GM12874 (cell line): ENCODE results near the gene TAL1.

Source experiments
- TF ChIP-seq, protein P1 (sequence below): IDR thresholded peaks from 2 replicates; pipeline ENCODE4 v1.5.1; 2011; ENCODE audit warnings: low read depth, mild to moderate bottlenecking, control low read depth, low read length, moderate library complexity; ENCODE audit not compliant: insufficient read depth

The TAL1 gene

DNA sequence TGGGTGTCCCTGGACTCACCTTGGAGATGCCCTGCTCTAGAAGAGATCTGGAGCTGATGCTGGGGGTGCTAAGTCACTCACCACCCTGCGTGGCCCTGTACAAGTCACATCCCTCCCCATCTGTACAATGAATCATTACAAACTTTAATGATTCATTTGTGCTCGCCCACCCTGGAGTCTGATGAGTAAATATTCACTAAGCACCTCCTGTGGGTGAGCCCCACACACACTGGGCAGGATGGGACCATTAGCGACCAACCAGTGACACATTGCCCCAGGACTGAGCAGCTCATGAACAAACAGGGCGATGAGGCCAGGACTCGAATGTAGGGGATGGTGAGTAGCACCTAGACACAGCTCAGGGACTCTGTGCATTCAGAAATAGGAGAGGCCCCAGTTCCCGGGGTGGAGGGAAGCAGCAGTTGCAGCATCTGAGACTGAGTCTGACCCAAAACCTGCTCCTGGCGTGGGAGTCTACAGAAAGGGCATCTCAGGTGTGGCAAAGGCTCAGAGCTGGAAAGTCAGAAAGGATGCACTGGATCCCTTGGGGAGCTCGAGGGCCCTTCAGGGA is 24.1 kb downstream of the TAL1 start:
- TF ChIP-seq, protein P1, sequence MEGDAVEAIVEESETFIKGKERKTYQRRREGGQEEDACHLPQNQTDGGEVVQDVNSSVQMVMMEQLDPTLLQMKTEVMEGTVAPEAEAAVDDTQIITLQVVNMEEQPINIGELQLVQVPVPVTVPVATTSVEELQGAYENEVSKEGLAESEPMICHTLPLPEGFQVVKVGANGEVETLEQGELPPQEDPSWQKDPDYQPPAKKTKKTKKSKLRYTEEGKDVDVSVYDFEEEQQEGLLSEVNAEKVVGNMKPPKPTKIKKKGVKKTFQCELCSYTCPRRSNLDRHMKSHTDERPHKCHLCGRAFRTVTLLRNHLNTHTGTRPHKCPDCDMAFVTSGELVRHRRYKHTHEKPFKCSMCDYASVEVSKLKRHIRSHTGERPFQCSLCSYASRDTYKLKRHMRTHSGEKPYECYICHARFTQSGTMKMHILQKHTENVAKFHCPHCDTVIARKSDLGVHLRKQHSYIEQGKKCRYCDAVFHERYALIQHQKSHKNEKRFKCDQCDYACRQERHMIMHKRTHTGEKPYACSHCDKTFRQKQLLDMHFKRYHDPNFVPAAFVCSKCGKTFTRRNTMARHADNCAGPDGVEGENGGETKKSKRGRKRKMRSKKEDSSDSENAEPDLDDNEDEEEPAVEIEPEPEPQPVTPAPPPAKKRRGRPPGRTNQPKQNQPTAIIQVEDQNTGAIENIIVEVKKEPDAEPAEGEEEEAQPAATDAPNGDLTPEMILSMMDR, result no peak

DNA sequence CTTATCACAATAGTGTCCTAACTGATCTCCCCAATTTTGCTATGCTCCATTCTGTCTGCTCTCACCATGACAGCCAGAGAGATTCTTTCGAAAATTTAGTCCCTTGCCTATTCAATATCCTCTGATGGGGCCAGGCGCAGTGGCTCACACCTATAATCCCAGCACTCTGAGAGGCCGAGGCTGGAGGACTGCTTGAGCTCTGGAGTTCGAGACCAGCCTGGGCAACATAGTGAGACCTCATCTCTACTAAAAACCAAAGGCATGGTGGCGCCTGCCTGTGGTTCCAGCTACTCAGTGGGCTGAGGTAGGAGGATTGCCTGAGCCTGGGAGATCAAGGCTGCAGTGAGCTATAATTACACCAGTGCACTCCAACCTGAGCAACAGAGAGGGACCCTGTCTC is 26.1 kb downstream of the TAL1 start:
- TF ChIP-seq, protein P1, result no peak

DNA sequence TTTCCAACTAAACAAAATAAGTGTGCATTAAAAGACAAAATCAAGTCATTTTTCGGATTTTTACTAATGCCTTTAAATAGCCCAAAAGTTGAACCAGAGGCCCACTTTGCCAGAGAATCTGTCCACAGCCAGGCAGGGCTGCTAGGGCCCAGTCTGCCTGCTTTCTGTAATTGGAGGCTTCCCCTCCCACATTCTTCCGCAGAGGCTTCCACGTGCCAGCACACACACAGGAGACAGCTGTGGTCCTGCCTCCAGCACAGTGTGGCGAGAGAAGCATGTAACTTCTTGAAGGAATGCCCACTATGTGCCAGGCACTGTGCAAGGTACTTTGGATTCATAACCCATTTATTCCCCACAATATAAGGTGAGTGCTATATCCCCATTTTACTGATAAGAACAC is 30.8 kb downstream of the TAL1 start:
- TF ChIP-seq, protein P1, result no peak

DNA sequence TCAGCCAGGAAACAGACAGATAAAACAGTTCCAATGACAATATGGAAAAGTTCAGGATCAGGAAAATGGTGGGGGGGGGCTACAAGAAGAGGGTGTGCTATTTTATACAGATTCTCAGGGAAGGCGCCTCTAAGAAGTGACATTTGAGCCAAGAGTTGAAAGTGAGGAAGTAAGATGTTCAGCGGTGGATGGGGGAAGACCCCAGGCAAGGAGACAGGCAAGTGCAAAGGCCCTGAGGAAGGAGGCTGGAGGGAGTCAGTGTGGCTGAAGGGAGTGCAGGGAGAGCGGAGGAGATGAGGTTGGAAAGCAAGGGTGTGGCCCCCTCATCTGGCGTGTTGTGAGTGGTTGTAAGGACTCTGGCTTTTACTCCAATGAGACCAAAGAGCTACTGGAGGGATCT is 33.8 kb downstream of the TAL1 start:
- TF ChIP-seq, protein P1, result no peak

DNA sequence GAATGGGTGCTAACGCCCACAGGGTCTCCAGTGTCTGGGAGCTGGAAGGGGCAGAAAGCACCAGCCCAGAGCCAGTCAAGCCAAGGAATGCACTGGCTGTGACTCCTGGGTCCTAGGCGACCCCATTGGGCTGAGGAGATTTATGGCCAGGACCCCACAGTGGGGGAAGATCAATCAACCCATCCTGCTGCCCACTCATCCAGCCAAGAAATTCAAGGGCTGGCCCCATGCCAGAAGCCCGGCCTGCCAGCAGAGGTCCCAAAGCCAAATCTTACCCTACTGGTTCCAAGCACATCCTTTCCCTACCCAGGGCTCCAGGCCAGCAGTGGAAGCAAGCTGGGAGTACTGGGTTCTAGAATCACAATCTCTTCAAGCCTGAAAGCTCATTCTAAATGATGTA is 35.4 kb downstream of the TAL1 start:
- TF ChIP-seq, protein P1, result no peak

DNA sequence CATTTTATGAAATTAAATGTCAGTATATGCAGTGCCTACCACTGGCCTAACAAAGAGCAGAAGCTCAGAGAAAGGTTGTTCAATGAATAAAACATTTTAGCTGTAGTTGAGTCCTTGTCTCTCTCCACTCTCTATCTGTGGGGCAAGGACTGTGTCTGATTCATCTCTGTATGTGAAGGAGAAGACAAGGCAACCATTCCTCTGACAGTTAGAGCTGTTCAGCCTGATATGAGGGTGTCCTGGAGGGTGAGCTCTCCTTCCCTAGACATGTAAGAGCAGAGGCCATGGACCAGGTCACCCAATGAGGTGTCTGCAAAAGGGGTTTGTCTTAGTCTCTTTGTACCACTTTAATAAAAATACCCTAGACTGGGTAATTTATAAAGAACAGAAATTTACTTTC is 37.7 kb downstream of the TAL1 start:
- TF ChIP-seq, protein P1, result no peak

DNA sequence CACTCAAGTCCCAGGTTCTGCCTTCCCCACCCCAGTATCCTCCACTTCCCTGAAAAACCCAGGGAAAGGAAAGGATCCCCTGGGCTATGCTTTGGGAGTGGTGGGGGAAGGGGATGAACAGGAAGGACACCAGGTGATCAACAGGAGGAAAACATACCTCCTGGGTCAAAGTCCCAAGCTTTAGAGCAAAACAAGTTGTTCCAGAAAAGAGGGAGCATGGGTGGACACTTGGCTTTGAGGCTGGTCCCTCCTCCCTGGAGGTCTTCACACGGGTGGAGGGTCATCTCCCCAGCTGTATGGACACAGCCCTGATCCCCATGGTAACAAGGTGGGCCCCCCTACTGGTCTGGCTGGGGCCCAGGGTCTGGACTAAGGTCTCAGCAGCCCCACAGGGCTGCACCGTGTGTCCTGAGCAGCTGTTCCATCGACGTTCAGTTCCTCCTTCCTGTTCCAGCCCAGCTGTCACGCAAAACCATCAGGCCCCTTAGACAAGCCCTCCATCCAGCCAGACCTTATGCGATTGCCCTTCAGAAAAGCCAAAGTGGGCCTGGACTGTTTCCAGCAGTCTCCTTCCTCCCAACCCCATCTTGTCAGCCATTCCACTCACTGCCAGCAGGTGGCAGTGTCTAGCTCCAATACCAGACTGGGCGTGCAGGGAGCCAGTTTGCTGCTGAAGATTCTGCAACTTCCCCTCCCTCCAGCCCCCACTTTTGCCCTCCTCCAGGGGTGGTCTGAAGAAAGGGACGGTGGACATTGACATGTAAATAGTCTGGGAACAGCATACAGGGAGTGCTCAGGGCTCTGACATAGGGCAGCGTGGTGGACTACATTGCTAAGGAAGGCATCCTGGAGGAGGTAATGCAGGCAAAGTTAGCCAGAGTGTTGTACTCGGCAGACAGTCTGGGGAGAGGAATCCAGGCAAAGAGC is 39.3 kb downstream of the TAL1 start:
- TF ChIP-seq, protein P1, result peak; percentile 97
